ENCODE results near the gene HFM1. TPM values are rescaled to one million over a fixed set of nuclear protein-coding genes. Genes with fewer than 3 reads are reported as not detected.
"Not testable (repeated sequence)": the region's sequence is repeated elsewhere in the genome, so short reads cannot be mapped to it uniquely, and the experiment has no call there.

The HFM1 gene
- total RNA-seq, 1 experiment from 2014 or later = 2.4 TPM

DNA sequence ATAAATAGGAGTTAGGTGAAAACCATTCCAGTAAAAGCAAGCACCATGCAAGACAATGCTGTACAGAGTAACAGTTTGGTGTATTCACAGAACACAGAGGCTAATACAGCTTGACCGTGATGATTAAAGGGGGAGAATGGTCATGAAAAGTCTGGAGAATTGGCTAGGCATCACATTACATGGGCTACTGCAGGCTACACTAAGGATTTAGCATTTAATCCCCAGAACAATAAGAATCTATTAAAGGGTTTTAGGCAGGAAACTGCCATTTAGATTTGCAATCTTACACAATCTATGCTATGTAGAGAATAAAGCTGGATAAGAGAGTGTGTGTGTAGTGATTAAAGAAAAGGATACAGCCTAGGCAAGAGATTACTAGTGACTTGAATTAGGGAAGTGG is 30.6 kb downstream of the HFM1 start:
- Histone ChIP-seq H3K79me2 (ENCODE audit: insufficient read depth, low read length) (no peaks in the 10 kb centered on the region), H3T11ph (ENCODE audit: low read length) (no peak overlapping the region), H3K23me2 (ENCODE audit: insufficient read length, low read depth, low read length, poor library complexity, severe bottlenecking) (no peaks in the 10 kb centered on the region), H2BK120ac (ENCODE audit: low read depth, low read length, poor library complexity, severe bottlenecking) (no peak overlapping the region), H3K14ac (ENCODE audit: insufficient read depth, low read length) (no peak overlapping the region), H2BK20ac (ENCODE audit: low read depth, low read length, poor library complexity, severe bottlenecking) (no peak overlapping the region), H4K20me1 (ENCODE audit: control insufficient read depth, insufficient read depth, insufficient read length) (no peaks in the 10 kb centered on the region), H3K4me2 (ENCODE audit: insufficient read depth, insufficient read length, low read length) (no peak overlapping the region), H4K8ac (replicated peaks; ENCODE audit: insufficient read length, low read depth, low read length) (no peak overlapping the region), H2AK5ac (ENCODE audit: insufficient read length, low read length) (no peak overlapping the region), H2BK5ac (ENCODE audit: insufficient read length, low read length) (no peak overlapping the region), H3K4ac (ENCODE audit: low read depth, low read length) (no peak overlapping the region), H3K18ac (ENCODE audit: insufficient read length, low read depth, low read length) (no peak overlapping the region), H3K4me1 (ENCODE audit: insufficient read depth, low read length) (no peaks in the 10 kb centered on the region), H2BK15ac (ENCODE audit: low read depth, low read length) (no peak overlapping the region), H2AFZ (ENCODE audit: low read length) (no peak overlapping the region), H3K9ac (ENCODE audit: extremely low read depth, insufficient read length, low read length) (no peak overlapping the region), H3K56ac (ENCODE audit: insufficient read length, low read depth, low read length) (no peak overlapping the region), H3K27ac (ENCODE audit: insufficient read length, low read depth, low read length) (no peak overlapping the region), H4K91ac (ENCODE audit: insufficient read length, low read depth, low read length) (no peak overlapping the region), H4K5ac (ENCODE audit: insufficient read length, low read depth, low read length) (no peak overlapping the region), H3K9me3 (ENCODE audit: control insufficient read depth, low read depth, low read length) (no peaks in the 10 kb centered on the region), H3K27me3 (ENCODE audit: insufficient read depth, low read length) (no peaks in the 10 kb centered on the region), H2BK12ac (ENCODE audit: insufficient read length, low read depth, low read length) (no peak overlapping the region), H3K79me1 (ENCODE audit: insufficient read depth, low read depth, low read length, poor library complexity, severe bottlenecking) (no peaks in the 10 kb centered on the region), H3K23ac (ENCODE audit: insufficient read length, low read depth, low read length) (no peak overlapping the region)
- DNase-seq = no peak
- H3K27ac Mint-ChIP-seq = no peak overlapping the region
- H3K4me1 Mint-ChIP-seq = no peaks in the 10 kb centered on the region; a peak in 2 of 4 replicates
- H3K27me3 Mint-ChIP-seq (ENCODE audit: low read depth) = no peaks in the 10 kb centered on the region
- H3K9me3 Mint-ChIP-seq = peaks cover 7 to 9% of the 10 kb centered on the region in 2 experiments; a peak in 3 of 5 replicates
- WGBS (ENCODE audit: extremely low coverage, insufficient read length, low lambda C conversion rate) = no CpG with 5 or more reads among the region's 1 CpG
- TF ChIP-seq, protein P1, sequence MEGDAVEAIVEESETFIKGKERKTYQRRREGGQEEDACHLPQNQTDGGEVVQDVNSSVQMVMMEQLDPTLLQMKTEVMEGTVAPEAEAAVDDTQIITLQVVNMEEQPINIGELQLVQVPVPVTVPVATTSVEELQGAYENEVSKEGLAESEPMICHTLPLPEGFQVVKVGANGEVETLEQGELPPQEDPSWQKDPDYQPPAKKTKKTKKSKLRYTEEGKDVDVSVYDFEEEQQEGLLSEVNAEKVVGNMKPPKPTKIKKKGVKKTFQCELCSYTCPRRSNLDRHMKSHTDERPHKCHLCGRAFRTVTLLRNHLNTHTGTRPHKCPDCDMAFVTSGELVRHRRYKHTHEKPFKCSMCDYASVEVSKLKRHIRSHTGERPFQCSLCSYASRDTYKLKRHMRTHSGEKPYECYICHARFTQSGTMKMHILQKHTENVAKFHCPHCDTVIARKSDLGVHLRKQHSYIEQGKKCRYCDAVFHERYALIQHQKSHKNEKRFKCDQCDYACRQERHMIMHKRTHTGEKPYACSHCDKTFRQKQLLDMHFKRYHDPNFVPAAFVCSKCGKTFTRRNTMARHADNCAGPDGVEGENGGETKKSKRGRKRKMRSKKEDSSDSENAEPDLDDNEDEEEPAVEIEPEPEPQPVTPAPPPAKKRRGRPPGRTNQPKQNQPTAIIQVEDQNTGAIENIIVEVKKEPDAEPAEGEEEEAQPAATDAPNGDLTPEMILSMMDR (conservative IDR thresholded peaks at IDR 0.05) = no peak
- no peak overlapping the region for H3K4me3 Mint-ChIP-seq
- H3K36me3 Mint-ChIP-seq (ENCODE audit: insufficient read depth in 1 of 3, low read depth in 3 of 3) = peaks cover 8 to 28% (median 14%) of the 10 kb centered on the region in 3 experiments; a peak in 6 of 7 replicates

DNA sequence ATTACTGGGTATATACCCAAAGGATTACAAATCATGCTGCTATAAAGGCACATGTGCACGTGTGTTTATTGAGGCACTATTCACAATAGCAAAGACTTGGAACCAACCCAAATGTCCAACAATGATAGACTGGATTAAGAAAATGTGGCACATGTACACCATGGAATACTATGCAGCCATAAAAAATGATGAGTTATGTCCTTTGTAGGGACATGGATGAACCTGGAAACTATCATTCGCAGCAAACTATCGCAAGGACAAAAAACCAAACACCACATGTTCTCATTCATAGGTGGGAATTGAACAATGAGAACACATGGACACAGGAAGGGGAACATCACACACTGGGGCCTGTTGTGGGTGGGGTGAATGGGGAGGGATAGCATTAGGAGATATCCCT is 32.4 kb downstream of the HFM1 start:
- H4K8ac ChIP-seq (replicated peaks; ENCODE audit: insufficient read length, low read depth, low read length); H2AK5ac ChIP-seq (ENCODE audit: insufficient read length, low read length); H3K23me2 ChIP-seq (ENCODE audit: insufficient read length, low read depth, low read length, poor library complexity, severe bottlenecking); H4K5ac ChIP-seq (ENCODE audit: insufficient read length, low read depth, low read length); H3T11ph ChIP-seq (ENCODE audit: low read length); DNase-seq; H3K27me3 ChIP-seq (ENCODE audit: insufficient read depth, low read length); H3K27me3 Mint-ChIP-seq (ENCODE audit: low read depth); H3K27ac ChIP-seq (ENCODE audit: insufficient read length, low read depth, low read length); H2AFZ ChIP-seq (ENCODE audit: low read length); H3K14ac ChIP-seq (ENCODE audit: insufficient read depth, low read length); H3K27ac Mint-ChIP-seq; H3K18ac ChIP-seq (ENCODE audit: insufficient read length, low read depth, low read length); H3K4me1 ChIP-seq (ENCODE audit: insufficient read depth, low read length); H3K4me3 Mint-ChIP-seq; H2BK5ac ChIP-seq (ENCODE audit: insufficient read length, low read length); H3K56ac ChIP-seq (ENCODE audit: insufficient read length, low read depth, low read length); H3K9me3 ChIP-seq (ENCODE audit: control insufficient read depth, low read depth, low read length); H3K23ac ChIP-seq (ENCODE audit: insufficient read length, low read depth, low read length); H3K4me1 Mint-ChIP-seq; H2BK12ac ChIP-seq (ENCODE audit: insufficient read length, low read depth, low read length); H2BK120ac ChIP-seq (ENCODE audit: low read depth, low read length, poor library complexity, severe bottlenecking); H3K4ac ChIP-seq (ENCODE audit: low read depth, low read length); H3K4me2 ChIP-seq (ENCODE audit: insufficient read depth, insufficient read length, low read length); H4K91ac ChIP-seq (ENCODE audit: insufficient read length, low read depth, low read length); H3K9ac ChIP-seq (ENCODE audit: extremely low read depth, insufficient read length, low read length); H3K79me2 ChIP-seq (ENCODE audit: insufficient read depth, low read length); H2BK15ac ChIP-seq (ENCODE audit: low read depth, low read length); H4K20me1 ChIP-seq (ENCODE audit: control insufficient read depth, insufficient read depth, insufficient read length); H2BK20ac ChIP-seq (ENCODE audit: low read depth, low read length, poor library complexity, severe bottlenecking); H3K79me1 ChIP-seq (ENCODE audit: insufficient read depth, low read depth, low read length, poor library complexity, severe bottlenecking): not testable (repeated sequence)
- Mint-ChIP-seq H3K36me3 (ENCODE audit: insufficient read depth in 1 of 3, low read depth in 3 of 3) (peaks cover 21 to 44% (median 33%) of the 10 kb centered on the region in 3 experiments), H3K9me3 (peaks cover 25 to 28% of the 10 kb centered on the region in 2 experiments)
- no CpG with 5 or more reads among the region's 3 CpGs for WGBS (ENCODE audit: extremely low coverage, insufficient read length, low lambda C conversion rate)

All from H9 (cell line).